ENCODE measurements around the gene MYOC. TPM values are rescaled to one million over a fixed set of nuclear protein-coding genes. Genes with fewer than 3 reads are reported as not detected.
"Not testable (repeated sequence)": the region's sequence is repeated elsewhere in the genome, so short reads cannot be mapped to it uniquely, and the experiment has no call there.

Gene MYOC
- total RNA-seq, 1 experiment from 2014 or later: not detected

- DNase-seq (ENCODE audit: low read depth): no peak
Observed at GRCh38 chr1:171606402-171606941, 46.0 kb downstream of the MYOC start.

GRCh38 chr1:171603042-171603441, 49.4 kb downstream of the MYOC start:
- DNase-seq (ENCODE audit: low read depth): not testable (repeated sequence)

GRCh38 chr1:171600862-171601261, 51.6 kb downstream of the MYOC start:
- DNase-seq (ENCODE audit: low read depth): no peak

- not testable (repeated sequence) for DNase-seq (ENCODE audit: low read depth)
Observed at GRCh38 chr1:171600310-171600709, 52.2 kb downstream of the MYOC start.

GRCh38 chr1:171597203-171597602, 55.3 kb downstream of the MYOC start:
- no peak for DNase-seq (ENCODE audit: low read depth)

GRCh38 chr1:171596705-171597104, 55.8 kb downstream of the MYOC start:
- DNase-seq (ENCODE audit: low read depth): no peak

GRCh38 chr1:171596119-171596518, 56.4 kb downstream of the MYOC start:
- DNase-seq (ENCODE audit: low read depth): no peak

GRCh38 chr1:171595324-171595723, 57.2 kb downstream of the MYOC start:
- no peak for DNase-seq (ENCODE audit: low read depth)

GRCh38 chr1:171590022-171590421, 62.5 kb downstream of the MYOC start:
- no peak for DNase-seq (ENCODE audit: low read depth)

GRCh38 chr1:171588230-171588629, 64.3 kb downstream of the MYOC start:
- no peak for DNase-seq (ENCODE audit: low read depth)

GRCh38 chr1:171585715-171586114, 66.8 kb downstream of the MYOC start:
- no peak for DNase-seq (ENCODE audit: low read depth)

Other genes starting within 250 kb of the MYOC start
- 34.5 and 48.3 TPM in 2 replicates for gene PRRC2C, start 167.2 kb downstream of the MYOC start, total RNA-seq (2014; rRNA removed; shearing (Covaris generic))
- not detected in 2 replicates for gene MYOCOS, start 30.4 kb downstream of the MYOC start, total RNA-seq (2014; rRNA removed; shearing (Covaris generic))
- gene VAMP4, start 89.4 kb upstream of the MYOC start, total RNA-seq (2014; rRNA removed; shearing (Covaris generic)): 4.6 and 5.3 TPM in 2 replicates
- gene METTL13, start 129.0 kb upstream of the MYOC start, total RNA-seq (2014; rRNA removed; shearing (Covaris generic)): 46.6 and 50.6 TPM in 2 replicates
- gene DNM3, start 188.8 kb upstream of the MYOC start, total RNA-seq (2014; rRNA removed; shearing (Covaris generic)): 4.3 and 4.5 TPM in 2 replicates